GM12873 (cell line): Measurements from ENCODE around the gene PPP4R3B.
A peak's percentile ranks its signal among the peaks of the same experiment; 100 is the strongest.

Source experiments
- TF ChIP-seq, protein P1 (sequence below): IDR thresholded peaks from 2 replicates; pipeline ENCODE4 v1.5.1; 2012; ENCODE audit warnings: low read depth, mild to moderate bottlenecking, moderate library complexity, low read length, control low read depth; ENCODE audit not compliant: insufficient read depth; ENCODE audit errors: missing control alignments

PPP4R3B gene

DNA sequence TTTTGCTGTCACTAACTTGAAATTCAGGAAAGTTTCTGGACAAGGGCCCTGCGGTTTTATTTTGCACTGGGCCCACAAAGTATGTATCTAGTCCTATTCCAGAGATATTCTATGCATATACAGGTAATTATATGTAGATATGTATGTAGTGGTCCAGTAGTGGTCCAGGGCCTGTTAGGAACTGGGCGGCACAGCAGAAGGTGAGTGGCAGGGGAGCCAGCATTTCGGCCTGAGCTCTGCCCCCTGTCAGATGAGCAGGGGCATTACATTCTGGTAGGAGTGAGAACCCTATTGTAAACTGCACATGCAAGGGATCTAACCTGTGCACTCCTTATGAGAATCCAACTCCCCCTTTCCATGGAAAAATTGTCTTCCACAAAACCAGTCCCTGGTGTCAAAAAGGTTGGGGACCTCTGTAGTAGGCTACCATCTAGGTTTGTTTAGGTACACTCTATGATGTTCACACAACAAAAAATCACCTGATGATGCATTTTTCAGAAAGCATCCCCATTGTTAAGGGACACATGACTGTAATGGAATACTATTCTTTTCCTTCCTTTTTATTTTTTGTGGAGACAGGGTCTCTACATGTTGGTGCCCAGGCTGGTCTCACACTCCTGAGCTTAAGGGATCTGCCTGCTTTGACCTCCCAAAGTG lies 2.8 kb upstream of the PPP4R3B start:
- TF ChIP-seq, protein P1, sequence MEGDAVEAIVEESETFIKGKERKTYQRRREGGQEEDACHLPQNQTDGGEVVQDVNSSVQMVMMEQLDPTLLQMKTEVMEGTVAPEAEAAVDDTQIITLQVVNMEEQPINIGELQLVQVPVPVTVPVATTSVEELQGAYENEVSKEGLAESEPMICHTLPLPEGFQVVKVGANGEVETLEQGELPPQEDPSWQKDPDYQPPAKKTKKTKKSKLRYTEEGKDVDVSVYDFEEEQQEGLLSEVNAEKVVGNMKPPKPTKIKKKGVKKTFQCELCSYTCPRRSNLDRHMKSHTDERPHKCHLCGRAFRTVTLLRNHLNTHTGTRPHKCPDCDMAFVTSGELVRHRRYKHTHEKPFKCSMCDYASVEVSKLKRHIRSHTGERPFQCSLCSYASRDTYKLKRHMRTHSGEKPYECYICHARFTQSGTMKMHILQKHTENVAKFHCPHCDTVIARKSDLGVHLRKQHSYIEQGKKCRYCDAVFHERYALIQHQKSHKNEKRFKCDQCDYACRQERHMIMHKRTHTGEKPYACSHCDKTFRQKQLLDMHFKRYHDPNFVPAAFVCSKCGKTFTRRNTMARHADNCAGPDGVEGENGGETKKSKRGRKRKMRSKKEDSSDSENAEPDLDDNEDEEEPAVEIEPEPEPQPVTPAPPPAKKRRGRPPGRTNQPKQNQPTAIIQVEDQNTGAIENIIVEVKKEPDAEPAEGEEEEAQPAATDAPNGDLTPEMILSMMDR: peak; percentile 67

DNA sequence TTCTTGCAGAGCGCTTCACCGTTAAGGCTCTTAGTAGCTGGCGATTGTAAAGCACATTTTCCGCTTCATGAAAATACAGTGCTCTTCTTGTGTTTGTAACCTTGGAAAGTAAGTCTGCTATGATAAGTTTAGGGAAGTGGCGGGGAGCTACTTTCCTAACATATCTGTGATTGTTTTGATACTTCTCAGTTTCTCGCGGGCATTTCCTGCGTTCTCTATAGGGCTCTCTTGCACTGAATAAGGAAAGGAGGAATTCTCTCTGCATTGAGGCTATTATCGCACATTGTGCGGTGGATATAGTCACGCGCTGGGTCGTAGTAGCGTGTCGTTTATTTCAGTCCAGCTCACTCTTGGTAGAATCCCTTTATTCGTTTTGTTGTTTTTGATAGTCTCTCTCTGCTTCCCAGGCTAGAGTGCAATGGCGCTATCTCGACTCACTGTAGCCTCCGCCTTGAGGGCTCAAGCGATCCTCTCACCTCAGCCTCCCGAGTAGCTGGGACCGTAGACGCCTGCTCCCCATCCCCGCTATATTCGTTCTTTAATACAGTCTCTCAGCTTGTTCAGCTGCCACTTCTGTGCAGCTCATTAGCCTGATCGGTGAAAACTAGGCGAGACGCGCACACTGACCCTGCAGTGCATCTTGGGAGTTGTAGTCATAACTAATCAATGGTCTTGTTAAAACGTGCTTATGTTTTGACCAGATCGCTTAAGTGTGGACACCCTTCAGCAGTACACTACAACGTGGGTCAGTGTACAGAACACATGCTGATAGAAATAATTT lies 1.0 kb upstream of the PPP4R3B start:
- TF ChIP-seq, protein P1: no peak

DNA sequence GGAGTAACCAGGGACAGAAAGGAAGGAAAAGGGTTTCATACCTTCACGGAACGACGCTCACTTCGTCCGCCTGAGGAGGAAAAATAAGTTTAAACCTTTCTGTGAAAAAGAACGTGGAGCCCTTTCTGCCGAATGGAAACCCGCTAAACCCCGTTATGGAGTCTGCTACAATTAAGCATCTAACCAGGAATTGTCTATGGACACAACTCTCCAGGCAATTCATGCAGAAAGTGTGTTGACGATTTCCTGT lies 528 bp upstream of the PPP4R3B start:
- TF ChIP-seq, protein P1: no peak

DNA sequence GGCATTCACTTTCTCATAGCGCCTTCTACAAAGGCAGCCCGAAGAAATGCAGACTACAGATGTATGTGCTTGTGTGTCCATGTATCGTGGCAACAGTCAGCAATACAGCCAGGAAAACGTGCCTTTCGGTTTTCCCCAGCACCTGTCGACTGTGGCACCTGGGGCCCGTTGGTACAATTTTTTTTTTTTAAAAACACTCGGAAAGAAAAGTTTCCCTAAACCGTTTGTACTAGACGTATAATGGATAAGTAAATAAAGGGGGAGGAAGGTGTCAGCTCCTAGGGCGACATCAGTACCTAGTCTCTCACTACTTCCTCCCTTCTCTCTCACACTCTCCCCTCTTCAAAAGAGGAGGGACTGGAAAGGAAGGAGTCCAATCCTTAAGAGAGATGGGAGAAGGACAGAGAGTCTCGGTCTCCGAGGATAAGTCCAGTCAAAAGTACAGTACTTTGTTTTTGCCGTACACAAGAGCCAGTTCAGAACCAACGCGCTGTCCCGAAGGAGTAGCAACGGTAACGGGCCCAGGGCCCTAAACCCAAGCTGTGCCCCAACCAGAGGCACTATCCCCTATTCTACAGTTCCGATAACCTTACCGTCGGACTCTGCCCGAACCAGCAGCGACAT lies 759 bp downstream of the PPP4R3B start:
- TF ChIP-seq, protein P1: no peak

DNA sequence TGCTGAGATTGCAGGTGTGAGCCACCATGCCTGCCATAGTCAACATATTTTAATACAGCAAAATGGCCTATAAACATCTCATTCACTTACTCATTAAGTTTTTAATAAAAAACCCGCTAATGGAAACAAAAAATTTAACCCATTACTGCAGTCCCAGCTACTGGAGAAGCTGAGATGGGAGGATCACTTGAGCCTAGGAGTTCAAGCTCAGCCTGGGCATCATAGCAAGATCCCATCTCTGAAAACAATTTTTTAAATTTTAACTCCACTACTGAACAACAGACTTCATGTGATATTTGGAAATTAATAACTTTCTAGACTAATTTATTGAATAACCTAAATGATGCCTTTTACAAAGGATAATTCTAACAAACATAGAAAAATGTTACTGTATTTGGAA lies 5.4 kb downstream of the PPP4R3B start:
- TF ChIP-seq, protein P1: no peak

DNA sequence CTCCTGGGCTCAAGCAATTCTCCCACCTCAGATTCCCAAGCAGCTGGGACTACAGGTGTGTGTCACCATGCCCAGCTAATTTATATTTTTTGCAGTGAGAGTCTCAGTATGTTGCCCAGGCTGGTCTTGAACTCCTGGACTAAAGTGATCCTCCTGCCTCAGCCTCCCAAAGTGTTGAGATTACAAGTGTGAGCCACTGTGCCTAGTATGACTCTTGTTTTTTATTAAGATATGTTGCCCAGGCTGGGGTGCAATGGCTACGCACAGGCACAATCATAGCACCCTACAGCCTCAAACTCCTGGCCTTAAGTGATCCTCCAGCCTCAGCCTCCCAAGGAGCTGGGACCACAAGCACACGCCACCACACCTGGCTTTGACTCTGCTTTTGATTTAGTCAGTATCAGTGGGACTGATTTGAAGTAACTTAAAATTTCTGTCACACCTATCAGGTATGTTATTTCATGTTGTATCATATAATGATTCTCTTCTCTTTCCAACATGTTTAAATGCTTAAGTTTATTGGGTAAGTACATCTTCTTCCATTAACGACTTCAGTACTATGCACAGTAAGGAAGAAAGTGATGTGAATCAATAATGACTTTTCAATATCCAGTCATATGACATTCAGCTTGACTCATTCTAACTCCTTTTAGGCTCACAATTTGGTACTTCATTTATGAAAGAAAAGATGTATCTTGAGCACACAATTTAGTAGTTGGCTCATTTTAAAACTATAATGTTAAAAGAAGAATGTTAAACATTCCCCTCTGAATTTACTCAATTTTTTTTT lies 6.3 kb downstream of the PPP4R3B start:
- TF ChIP-seq, protein P1: no peak
